HEK293 (cell line): ENCODE results near the gene POLR1G.

Source experiments
- BCL11B ChIP-seq: fragments of 450-650 bp; formaldehyde crosslinking; IDR thresholded peaks from 2 replicates; pipeline ENCODE4 v1.5.1; 2016; ENCODE audit warnings: low read depth, missing biosample characterization, missing genetic modification characterization
- GLI2 ChIP-seq: fragments of 450-650 bp; formaldehyde crosslinking; IDR thresholded peaks from 2 replicates; pipeline ENCODE4; 2017; ENCODE audit warnings: missing biosample characterization, missing genetic modification characterization, low read depth, borderline replicate concordance
- GLIS1 ChIP-seq: fragments of 450-650 bp; formaldehyde crosslinking; IDR thresholded peaks from 2 replicates; pipeline ENCODE4 v1.5.1; 2016; ENCODE audit warnings: missing biosample characterization, missing genetic modification characterization
- GLIS2 ChIP-seq: fragments of 450-650 bp; formaldehyde crosslinking; IDR thresholded peaks from 2 replicates; pipeline ENCODE4 v1.5.1; 2016; ENCODE audit warnings: missing biosample characterization, missing genetic modification characterization
- HOXC10 ChIP-seq: sonication (generic); formaldehyde crosslinking; IDR thresholded peaks from 2 replicates; pipeline ENCODE4 v1.8.1; 2023; ENCODE audit warnings: mild to moderate bottlenecking, missing genetic modification reagents
- KLF1 ChIP-seq: fragments of 450-650 bp; formaldehyde crosslinking; IDR thresholded peaks from 2 replicates; pipeline ENCODE4 v1.5.1; 2016; ENCODE audit warnings: missing biosample characterization, missing genetic modification characterization
- MEIS1 ChIP-seq: sonication (generic); formaldehyde crosslinking; IDR thresholded peaks from 2 replicates; pipeline ENCODE4 v1.8.1; 2022; ENCODE audit warnings: missing genetic modification reagents, mild to moderate bottlenecking, borderline replicate concordance
- MYNN ChIP-seq: fragments of 450-650 bp; formaldehyde crosslinking; IDR thresholded peaks from 2 replicates; pipeline ENCODE4 v1.5.1; 2016; ENCODE audit warnings: missing biosample characterization, missing genetic modification characterization, borderline replicate concordance
- SP3 ChIP-seq: fragments of 450-650 bp; formaldehyde crosslinking; IDR thresholded peaks from 2 replicates; pipeline ENCODE4 v1.5.1; 2016; ENCODE audit warnings: missing biosample characterization, missing genetic modification characterization
- SP7 ChIP-seq: fragments of 450-650 bp; formaldehyde crosslinking; IDR thresholded peaks from 2 replicates; pipeline ENCODE4 v1.5.1; 2016; ENCODE audit warnings: missing biosample characterization, missing genetic modification characterization
- ZFP69B ChIP-seq: fragments of 450-650 bp; formaldehyde crosslinking; IDR thresholded peaks from 2 replicates; pipeline ENCODE4 v1.5.1; 2016; ENCODE audit warnings: missing biosample characterization, missing genetic modification characterization
- ZNF121 ChIP-seq: fragments of 450-650 bp; formaldehyde crosslinking; IDR thresholded peaks from 2 replicates; pipeline ENCODE4 v1.5.1; 2016; ENCODE audit warnings: missing biosample characterization, missing genetic modification characterization
- ZNF138 ChIP-seq: fragments of 450-650 bp; formaldehyde crosslinking; IDR thresholded peaks from 2 replicates; pipeline ENCODE4 v1.5.1; 2016; ENCODE audit warnings: missing biosample characterization, missing genetic modification characterization, borderline replicate concordance
- ZNF184 ChIP-seq: fragments of 450-650 bp; IDR thresholded peaks from 2 replicates; pipeline ENCODE4 v1.5.1; 2018; ENCODE audit warnings: missing biosample characterization, mild to moderate bottlenecking, missing genetic modification characterization
- ZNF2 ChIP-seq: fragments of 450-650 bp; formaldehyde crosslinking; IDR thresholded peaks from 2 replicates; pipeline ENCODE4 v1.5.1; 2016; ENCODE audit warnings: missing biosample characterization, missing genetic modification characterization
- ZNF324 ChIP-seq: fragments of 450-650 bp; formaldehyde crosslinking; IDR thresholded peaks from 2 replicates; pipeline ENCODE4 v1.5.1; 2016; ENCODE audit warnings: missing biosample characterization, missing genetic modification characterization
- ZNF341 ChIP-seq: fragments of 450-650 bp; formaldehyde crosslinking; IDR thresholded peaks from 2 replicates; pipeline ENCODE4; 2016; ENCODE audit warnings: low read depth, missing biosample characterization, missing genetic modification characterization
- ZNF354C ChIP-seq: fragments of 450-650 bp; formaldehyde crosslinking; IDR thresholded peaks from 2 replicates; pipeline ENCODE4 v1.5.1; 2016; ENCODE audit warnings: missing biosample characterization, missing genetic modification characterization, low read depth, borderline replicate concordance
- ZNF366 ChIP-seq: fragments of 450-650 bp; formaldehyde crosslinking; conservative IDR thresholded peaks from 2 replicates; pipeline ENCODE4 v1.5.1; 2016; ENCODE audit warnings: missing biosample characterization, missing genetic modification characterization
- ZNF391 ChIP-seq: fragments of 450-650 bp; formaldehyde crosslinking; IDR thresholded peaks from 2 replicates; pipeline ENCODE4 v1.5.1; 2016; ENCODE audit warnings: low read depth, missing biosample characterization, missing genetic modification characterization, borderline replicate concordance
- ZNF585B ChIP-seq: fragments of 450-650 bp; formaldehyde crosslinking; IDR thresholded peaks from 2 replicates; pipeline ENCODE4 v1.5.1; 2016; ENCODE audit warnings: missing biosample characterization, missing genetic modification characterization
- ZNF600 ChIP-seq: fragments of 450-650 bp; formaldehyde crosslinking; IDR thresholded peaks from 2 replicates; pipeline ENCODE4 v1.5.1; 2016; ENCODE audit warnings: missing biosample characterization, missing genetic modification characterization
- ZNF623 ChIP-seq: fragments of 450-650 bp; formaldehyde crosslinking; IDR thresholded peaks from 2 replicates; pipeline ENCODE4 v1.5.1; 2016; ENCODE audit warnings: missing biosample characterization, missing genetic modification characterization
- ZNF660 ChIP-seq: fragments of 450-650 bp; IDR thresholded peaks from 2 replicates; pipeline ENCODE4 v1.5.1; 2018; ENCODE audit warnings: missing biosample characterization, mild to moderate bottlenecking, missing genetic modification characterization
- ZNF664 ChIP-seq: fragments of 450-650 bp; formaldehyde crosslinking; IDR thresholded peaks from 2 replicates; pipeline ENCODE4 v1.5.1; 2016; ENCODE audit warnings: missing biosample characterization, missing genetic modification characterization
- TF ChIP-seq, protein P1 (sequence below): fragments of 450-650 bp; formaldehyde crosslinking; IDR thresholded peaks from 2 replicates; pipeline ENCODE4 v1.5.1; 2016; ENCODE audit warnings: missing biosample characterization, missing genetic modification characterization
- TF ChIP-seq, protein P2 (sequence below): fragments of 450-650 bp; formaldehyde crosslinking; IDR thresholded peaks from 2 replicates; pipeline ENCODE4 v1.5.1; 2016; ENCODE audit warnings: missing biosample characterization, missing genetic modification characterization
- TF ChIP-seq, protein P3 (sequence below): fragments of 450-650 bp; formaldehyde crosslinking; IDR thresholded peaks from 2 replicates; pipeline ENCODE4 v1.5.1; 2016; ENCODE audit warnings: missing biosample characterization, missing genetic modification characterization
- TF ChIP-seq, protein P4 (sequence below): fragments of 450-650 bp; formaldehyde crosslinking; IDR thresholded peaks from 2 replicates; pipeline ENCODE4 v1.5.1; 2016; ENCODE audit warnings: missing biosample characterization, missing genetic modification characterization
- TF ChIP-seq, protein P5 (sequence below): sonication (generic); formaldehyde crosslinking; IDR thresholded peaks from 2 replicates; pipeline ENCODE4 v1.8.1; 2022; ENCODE audit warnings: mild to moderate bottlenecking, moderate library complexity, missing genetic modification reagents
- TF ChIP-seq, protein P6 (sequence below): fragments of 450-650 bp; formaldehyde crosslinking; IDR thresholded peaks from 2 replicates; pipeline ENCODE4 v1.5.1; 2017; ENCODE audit warnings: missing biosample characterization, missing genetic modification characterization

Gene POLR1G

DNA sequence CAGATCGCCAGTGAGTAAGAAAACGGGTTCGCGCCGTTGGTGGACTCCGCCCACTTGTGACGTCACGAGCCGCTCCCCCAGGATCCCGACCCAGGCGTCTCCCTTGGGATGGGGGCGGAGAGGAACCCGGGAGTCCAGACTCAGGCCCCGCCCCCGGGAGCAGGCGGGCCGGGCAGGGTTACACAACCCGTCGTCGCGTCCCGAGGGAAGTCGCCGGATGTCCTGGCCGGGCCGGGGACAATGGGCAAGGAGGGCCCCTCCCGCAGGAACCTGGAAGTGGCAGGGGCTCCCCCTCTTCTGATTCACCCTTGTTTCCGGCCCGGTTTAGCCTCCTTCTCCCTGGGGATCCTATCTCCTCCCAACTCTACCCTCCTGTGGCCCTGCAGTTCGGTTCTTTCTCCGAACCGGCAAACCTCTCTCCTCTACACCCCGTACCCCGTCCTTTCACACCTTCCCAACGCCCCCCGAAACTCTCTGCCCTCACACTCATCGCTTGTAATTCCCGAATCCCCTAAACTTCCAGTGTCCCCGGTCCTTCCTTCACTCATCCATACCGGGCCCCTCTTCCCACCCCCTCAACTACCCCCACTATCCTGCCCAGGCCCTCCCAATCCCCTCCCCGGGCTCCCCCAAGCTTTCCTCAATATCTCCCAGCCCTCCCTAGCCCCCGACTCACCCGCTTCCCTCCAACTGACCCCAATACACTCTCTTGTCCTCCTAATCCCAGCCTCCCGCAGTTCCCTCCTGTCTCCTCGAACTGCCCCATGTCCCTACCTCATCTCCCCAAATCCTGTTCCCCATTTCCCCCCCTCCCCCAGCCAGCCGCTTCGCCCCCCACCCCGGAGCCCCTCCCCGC is 37.2 kb downstream of the POLR1G start (continued):
- peak; percentile 83 for TF ChIP-seq GLIS1 (tag by site-specific recombination)
- TF ChIP-seq ZNF391 (tag by site-specific recombination): no peak
- TF ChIP-seq SP3 (tag by site-specific recombination): peak; percentile 91
- no peak for TF ChIP-seq ZNF184 (tag by site-specific recombination)
- no peak for TF ChIP-seq ZNF585B (tag by site-specific recombination)
- no peak for TF ChIP-seq MYNN (tag by site-specific recombination)
- TF ChIP-seq, protein P1, sequence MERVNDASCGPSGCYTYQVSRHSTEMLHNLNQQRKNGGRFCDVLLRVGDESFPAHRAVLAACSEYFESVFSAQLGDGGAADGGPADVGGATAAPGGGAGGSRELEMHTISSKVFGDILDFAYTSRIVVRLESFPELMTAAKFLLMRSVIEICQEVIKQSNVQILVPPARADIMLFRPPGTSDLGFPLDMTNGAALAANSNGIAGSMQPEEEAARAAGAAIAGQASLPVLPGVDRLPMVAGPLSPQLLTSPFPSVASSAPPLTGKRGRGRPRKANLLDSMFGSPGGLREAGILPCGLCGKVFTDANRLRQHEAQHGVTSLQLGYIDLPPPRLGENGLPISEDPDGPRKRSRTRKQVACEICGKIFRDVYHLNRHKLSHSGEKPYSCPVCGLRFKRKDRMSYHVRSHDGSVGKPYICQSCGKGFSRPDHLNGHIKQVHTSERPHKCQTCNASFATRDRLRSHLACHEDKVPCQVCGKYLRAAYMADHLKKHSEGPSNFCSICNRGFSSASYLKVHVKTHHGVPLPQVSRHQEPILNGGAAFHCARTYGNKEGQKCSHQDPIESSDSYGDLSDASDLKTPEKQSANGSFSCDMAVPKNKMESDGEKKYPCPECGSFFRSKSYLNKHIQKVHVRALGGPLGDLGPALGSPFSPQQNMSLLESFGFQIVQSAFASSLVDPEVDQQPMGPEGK (tag by site-specific recombination): peak; percentile 97
- no peak for TF ChIP-seq ZNF2 (tag by site-specific recombination)
- peak; percentile 30 for TF ChIP-seq ZFP69B (tag by site-specific recombination)
- TF ChIP-seq ZNF324 (tag by site-specific recombination): no peak
- no peak for TF ChIP-seq ZNF664
- TF ChIP-seq, protein P2, sequence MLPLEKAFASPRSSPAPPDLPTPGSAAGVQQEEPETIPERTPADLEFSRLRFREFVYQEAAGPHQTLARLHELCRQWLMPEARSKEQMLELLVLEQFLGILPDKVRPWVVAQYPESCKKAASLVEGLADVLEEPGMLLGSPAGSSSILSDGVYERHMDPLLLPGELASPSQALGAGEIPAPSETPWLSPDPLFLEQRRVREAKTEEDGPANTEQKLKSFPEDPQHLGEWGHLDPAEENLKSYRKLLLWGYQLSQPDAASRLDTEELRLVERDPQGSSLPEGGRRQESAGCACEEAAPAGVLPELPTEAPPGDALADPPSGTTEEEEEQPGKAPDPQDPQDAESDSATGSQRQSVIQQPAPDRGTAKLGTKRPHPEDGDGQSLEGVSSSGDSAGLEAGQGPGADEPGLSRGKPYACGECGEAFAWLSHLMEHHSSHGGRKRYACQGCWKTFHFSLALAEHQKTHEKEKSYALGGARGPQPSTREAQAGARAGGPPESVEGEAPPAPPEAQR (tag by site-specific recombination): no peak
- TF ChIP-seq ZNF341 (tag by site-specific recombination): no peak
- peak; percentile 68 for TF ChIP-seq GLIS2 (tag by site-specific recombination)
- TF ChIP-seq, protein P3, sequence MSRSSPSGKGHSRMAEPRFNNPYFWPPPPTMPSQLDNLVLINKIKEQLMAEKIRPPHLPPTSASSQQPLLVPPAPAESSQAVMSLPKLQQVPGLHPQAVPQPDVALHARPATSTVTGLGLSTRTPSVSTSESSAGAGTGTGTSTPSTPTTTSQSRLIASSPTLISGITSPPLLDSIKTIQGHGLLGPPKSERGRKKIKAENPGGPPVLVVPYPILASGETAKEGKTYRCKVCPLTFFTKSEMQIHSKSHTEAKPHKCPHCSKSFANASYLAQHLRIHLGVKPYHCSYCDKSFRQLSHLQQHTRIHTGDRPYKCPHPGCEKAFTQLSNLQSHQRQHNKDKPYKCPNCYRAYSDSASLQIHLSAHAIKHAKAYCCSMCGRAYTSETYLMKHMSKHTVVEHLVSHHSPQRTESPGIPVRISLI (tag by site-specific recombination): no peak
- TF ChIP-seq, protein P4, sequence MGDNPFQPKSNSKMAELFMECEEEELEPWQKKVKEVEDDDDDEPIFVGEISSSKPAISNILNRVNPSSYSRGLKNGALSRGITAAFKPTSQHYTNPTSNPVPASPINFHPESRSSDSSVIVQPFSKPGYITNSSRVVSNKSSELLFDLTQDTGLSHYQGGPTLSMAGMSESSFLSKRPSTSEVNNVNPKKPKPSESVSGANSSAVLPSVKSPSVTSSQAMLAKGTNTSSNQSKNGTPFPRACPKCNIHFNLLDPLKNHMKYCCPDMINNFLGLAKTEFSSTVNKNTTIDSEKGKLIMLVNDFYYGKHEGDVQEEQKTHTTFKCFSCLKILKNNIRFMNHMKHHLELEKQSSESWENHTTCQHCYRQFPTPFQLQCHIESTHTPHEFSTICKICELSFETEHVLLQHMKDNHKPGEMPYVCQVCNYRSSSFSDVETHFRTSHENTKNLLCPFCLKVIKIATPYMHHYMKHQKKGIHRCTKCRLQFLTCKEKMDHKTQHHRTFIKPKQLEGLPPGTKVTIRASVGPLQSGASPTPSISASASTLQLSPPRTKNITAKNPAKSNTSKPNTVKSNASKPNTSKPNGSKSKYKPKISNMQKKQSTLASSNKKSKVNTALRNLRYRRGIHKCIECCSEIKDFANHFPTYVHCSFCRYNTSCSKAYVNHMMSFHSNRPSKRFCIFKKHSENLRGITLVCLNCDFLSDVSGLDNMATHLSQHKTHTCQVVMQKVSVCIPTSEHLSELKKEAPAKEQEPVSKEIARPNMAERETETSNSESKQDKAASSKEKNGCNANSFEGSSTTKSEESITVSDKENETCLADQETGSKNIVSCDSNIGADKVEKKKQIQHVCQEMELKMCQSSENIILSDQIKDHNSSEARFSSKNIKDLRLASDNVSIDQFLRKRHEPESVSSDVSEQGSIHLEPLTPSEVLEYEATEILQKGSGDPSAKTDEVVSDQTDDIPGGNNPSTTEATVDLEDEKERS (tag by site-specific recombination): 0 out of 2 replicates have a peak, but pooled peaks have one; percentile 41
- no peak for TF ChIP-seq ZNF138
- no peak for TF ChIP-seq ZNF354C
- no peak for TF ChIP-seq ZNF121 (tag by site-specific recombination)
- TF ChIP-seq HOXC10 (CRISPR knock-in tag): no peak
- TF ChIP-seq, protein P5, sequence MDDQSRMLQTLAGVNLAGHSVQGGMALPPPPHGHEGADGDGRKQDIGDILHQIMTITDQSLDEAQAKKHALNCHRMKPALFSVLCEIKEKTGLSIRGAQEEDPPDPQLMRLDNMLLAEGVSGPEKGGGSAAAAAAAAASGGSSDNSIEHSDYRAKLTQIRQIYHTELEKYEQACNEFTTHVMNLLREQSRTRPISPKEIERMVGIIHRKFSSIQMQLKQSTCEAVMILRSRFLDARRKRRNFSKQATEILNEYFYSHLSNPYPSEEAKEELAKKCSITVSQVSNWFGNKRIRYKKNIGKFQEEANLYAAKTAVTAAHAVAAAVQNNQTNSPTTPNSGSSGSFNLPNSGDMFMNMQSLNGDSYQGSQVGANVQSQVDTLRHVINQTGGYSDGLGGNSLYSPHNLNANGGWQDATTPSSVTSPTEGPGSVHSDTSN (CRISPR knock-in tag): no peak
- peak; percentile 72 for TF ChIP-seq BCL11B
- no peak for TF ChIP-seq MEIS1
- TF ChIP-seq ZNF600 (tag by site-specific recombination): no peak; the same call in 1 of the 2 replicates
- TF ChIP-seq GLI2 (tag by site-specific recombination): no peak
- TF ChIP-seq SP7 (tag by site-specific recombination): peak; percentile 70
- TF ChIP-seq ZNF623 (tag by site-specific recombination): no peak
- TF ChIP-seq, protein P6, sequence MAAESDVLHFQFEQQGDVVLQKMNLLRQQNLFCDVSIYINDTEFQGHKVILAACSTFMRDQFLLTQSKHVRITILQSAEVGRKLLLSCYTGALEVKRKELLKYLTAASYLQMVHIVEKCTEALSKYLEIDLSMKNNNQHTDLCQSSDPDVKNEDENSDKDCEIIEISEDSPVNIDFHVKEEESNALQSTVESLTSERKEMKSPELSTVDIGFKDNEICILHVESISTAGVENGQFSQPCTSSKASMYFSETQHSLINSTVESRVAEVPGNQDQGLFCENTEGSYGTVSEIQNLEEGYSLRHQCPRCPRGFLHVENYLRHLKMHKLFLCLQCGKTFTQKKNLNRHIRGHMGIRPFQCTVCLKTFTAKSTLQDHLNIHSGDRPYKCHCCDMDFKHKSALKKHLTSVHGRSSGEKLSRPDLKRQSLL (tag by site-specific recombination): no peak
- TF ChIP-seq ZNF660 (tag by site-specific recombination): peak; percentile 53; the same call in 1 of the 2 replicates
- TF ChIP-seq KLF1 (tag by site-specific recombination): peak; percentile 83
- peak; percentile 90 for TF ChIP-seq ZNF366 (tag by site-specific recombination)
